ENCODE data around the gene CNIH1.

DNA sequence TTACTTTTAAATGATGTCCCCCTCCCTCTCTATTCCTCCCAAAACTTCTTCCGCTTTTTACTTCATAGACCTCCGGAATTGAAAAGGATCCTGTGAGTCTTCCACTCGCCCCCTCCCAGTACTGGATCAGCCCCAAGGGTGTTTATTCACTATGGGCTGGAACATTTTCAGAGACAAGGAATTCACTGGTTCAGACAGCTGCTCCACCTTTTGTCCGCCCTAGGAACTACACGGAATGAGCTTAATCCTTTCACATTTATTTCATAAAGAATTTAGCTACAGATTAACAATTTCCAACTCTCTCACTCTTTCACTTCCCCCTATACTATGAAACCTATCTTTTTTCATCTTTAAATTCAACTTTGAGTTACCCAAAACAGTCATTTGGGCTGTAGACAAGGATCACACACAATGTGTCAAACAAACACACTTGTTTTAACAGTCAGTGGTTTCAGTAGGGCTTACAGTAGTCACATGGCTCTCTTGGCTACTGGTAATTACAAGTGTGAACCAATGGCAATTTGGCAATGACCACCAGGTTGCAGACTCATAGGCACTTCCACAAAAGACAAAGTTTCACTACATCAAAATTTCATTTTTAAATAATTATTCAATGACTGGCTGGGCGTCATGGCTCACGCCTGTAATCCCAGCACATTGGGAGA is 20.6 kb downstream of the CNIH1 start:
- TF ChIP-seq POLR2AphosphoS5 (IDR thresholded peaks at IDR 0.05; ENCODE audit: borderline replicate concordance, low read depth, low read length) = no peak
- no peak for TF ChIP-seq EZH2 (IDR thresholded peaks at IDR 0.05)
